ENCODE results near the gene MPDU1. TPM values are rescaled to one million over a fixed set of nuclear protein-coding genes. Genes with fewer than 3 reads are reported as not detected.

MPDU1 gene
- total RNA-seq, 1 experiment from 2014 or later, result 57.0 TPM

- H3K27ac Mint-ChIP-seq, result peak within 1 kb of the TSS; percentile 96
- CTCF ChIA-PET, result interaction anchor here (0.6 to 4.3 kb wide), 6 partner anchors 8 to 125 kb away, joined by 3 to 36 read pairs (median 7); partner anchors contain the start of genes SOX15, TP53 and WRAP53
- H3K4me1 Mint-ChIP-seq, result peaks cover 64% of the 10 kb centered on the region
- no peaks in the 10 kb centered on the region for H3K9me3 Mint-ChIP-seq
- POLR2A ChIA-PET, result interaction anchor here (0.6 to 2.6 kb wide), 3 partner anchors 11 to 108 kb away, joined by 4 to 17 read pairs (median 12); partner anchors contain the start of genes SOX15, TP53 and WRAP53
- DNase-seq (ENCODE audit: low spot score), result no peak
- no peak within 1 kb of the TSS for H3K4me3 Mint-ChIP-seq
- ATAC-seq, result peak; percentile 50
- H3K36me3 Mint-ChIP-seq, result peaks cover 49% of the 10 kb centered on the region
- H3K27me3 Mint-ChIP-seq (ENCODE audit: low read depth), result no peaks in the 10 kb centered on the region
- peak; percentile 31; the same call in 1 of the 2 replicates for TF ChIP-seq ATF1 (CRISPR knock-in tag; IDR thresholded peaks at IDR 0.05)
- TF ChIP-seq ZNF416 (CRISPR knock-in tag; IDR thresholded peaks at IDR 0.05), result peak; percentile 87
- TF ChIP-seq IRF1 (CRISPR knock-in tag; IDR thresholded peaks at IDR 0.05), result 0 out of 2 replicates have a peak, but pooled peaks have one; percentile 49
- peak; percentile 98 for TF ChIP-seq AR (CRISPR knock-in tag; IDR thresholded peaks at IDR 0.05)
- TF ChIP-seq SMAD4 (CRISPR knock-in tag; IDR thresholded peaks at IDR 0.05), result no peak
- TF ChIP-seq MAX (CRISPR knock-in tag; IDR thresholded peaks at IDR 0.05), result peak; percentile 77
- peak; percentile 98 for TF ChIP-seq EMX1 (CRISPR knock-in tag; IDR thresholded peaks at IDR 0.05)
- TF ChIP-seq ESRRA (CRISPR knock-in tag; IDR thresholded peaks at IDR 0.05; ENCODE audit: borderline replicate concordance), result peak; percentile 82; the same call in 1 of the 2 replicates
- no peak for TF ChIP-seq NR3C1 (CRISPR knock-in tag; conservative IDR thresholded peaks at IDR 0.05; ENCODE audit: low read depth)
- TF ChIP-seq ZNF532 (CRISPR knock-in tag; IDR thresholded peaks at IDR 0.05; ENCODE audit: borderline replicate concordance), result peak; percentile 91
- TF ChIP-seq MLX (CRISPR knock-in tag; IDR thresholded peaks at IDR 0.05), result no peak
- TF ChIP-seq ZNF671 (CRISPR knock-in tag; IDR thresholded peaks at IDR 0.05), result peak; percentile 97
- TF ChIP-seq PRRX2 (CRISPR knock-in tag; IDR thresholded peaks at IDR 0.05), result peak; percentile 96
- TF ChIP-seq E2F5 (CRISPR knock-in tag; IDR thresholded peaks at IDR 0.05), result 0 out of 2 replicates have a peak, but pooled peaks have one; percentile 29
- peak; percentile 91 for TF ChIP-seq PREB (CRISPR knock-in tag; IDR thresholded peaks at IDR 0.05; ENCODE audit: borderline replicate concordance)
- peak; percentile 79; the same call in 1 of the 2 replicates for TF ChIP-seq GABPB1 (CRISPR knock-in tag; IDR thresholded peaks at IDR 0.05)
- 0 out of 2 replicates have a peak, but pooled peaks have one; percentile 12 for TF ChIP-seq NFYB (CRISPR knock-in tag; conservative IDR thresholded peaks at IDR 0.05; ENCODE audit: low read depth)
- TF ChIP-seq NFATC4 (CRISPR knock-in tag; IDR thresholded peaks at IDR 0.05), result peak; percentile 95
- 0 out of 2 replicates have a peak, but pooled peaks have one; percentile 55 for TF ChIP-seq CDX4 (CRISPR knock-in tag; IDR thresholded peaks at IDR 0.05; ENCODE audit: borderline replicate concordance)
- peak; percentile 72; the same call in 1 of the 2 replicates for TF ChIP-seq CBFB (CRISPR knock-in tag; IDR thresholded peaks at IDR 0.05; ENCODE audit: low read depth)
- TF ChIP-seq ZNF138 (CRISPR knock-in tag; conservative IDR thresholded peaks at IDR 0.05), result 0 out of 2 replicates have a peak, but pooled peaks have one; percentile 42
- no peak for TF ChIP-seq NR2C2 (CRISPR knock-in tag; IDR thresholded peaks at IDR 0.05)
- 0 out of 2 replicates have a peak, but pooled peaks have one; percentile 9 for TF ChIP-seq ATF3 (CRISPR knock-in tag; conservative IDR thresholded peaks at IDR 0.05)
- peak; percentile 71; the same call in 1 of the 2 replicates for TF ChIP-seq FOXK1 (CRISPR knock-in tag; IDR thresholded peaks at IDR 0.05)
These were observed 4.4 kb upstream of the MPDU1 start, which contains the start of gene CD68 for GRCh38 chr17:7579001-7579833. Gene CD68, plus strand, starts transcription at chr17:7579638. Its CDS starts 40 bp downstream, at chr17:7579678.
